ENCODE measurements around the gene RHBDD2. TPM values are rescaled to one million over a fixed set of nuclear protein-coding genes. Genes with fewer than 3 reads are reported as not detected.

Gene RHBDD2
- total and polyA plus RNA-seq, 10 of the 15 experiments (the other 5 are each of a cell fraction or from before 2014, with no cell fraction given) = 3.9 to 39.8 (median 16.9) TPM

- no peak overlapping the region for H2AFZ ChIP-seq (ENCODE audit: control insufficient read depth, low read depth, low read length)
- SMC1A ChIA-PET (ENCODE audit: uncharacterized antibody, unreplicated experiment) = no interaction called here
- no peaks in the 10 kb centered on the region for H3K9me3 ChIP-seq (replicated peaks; ENCODE audit: control insufficient read depth, insufficient read depth, low read length)
- H3K4me3 ChIP-seq = no peak overlapping the region
- CTCF ChIA-PET = no interaction called here
- H3K79me2 ChIP-seq (ENCODE audit: control insufficient read depth, insufficient read depth, low read length) = no peaks in the 10 kb centered on the region
- H3K27ac ChIP-seq (ENCODE audit: control insufficient read depth, insufficient read depth) = no peak overlapping the region
- FAIRE-seq = no peak
- no peaks in the 10 kb centered on the region for H3K4me1 ChIP-seq (ENCODE audit: control insufficient read depth, insufficient read depth, low read length)
- DNase-seq (ENCODE audit: low read depth, low spot score) = no peak
- no peak overlapping the region for H3K9ac ChIP-seq (ENCODE audit: control insufficient read depth, insufficient read depth, low read length)
- intact Hi-C loops (cut with micrococcal nuclease; ENCODE audit: unreplicated experiment) = no loop called here
- H4K20me1 ChIP-seq (ENCODE audit: control insufficient read depth, insufficient read depth) = no peaks in the 10 kb centered on the region
- in situ Hi-C loops (cut with MboI) = no loop called here
- no peaks in the 10 kb centered on the region for H3K36me3 ChIP-seq (ENCODE audit: control insufficient read depth in 2 of 2, insufficient read depth in 2 of 2, low read length in 1 of 2)
- 90% methylated on average over 22 of the region's 29 CpGs for WGBS (ENCODE audit: insufficient coverage, insufficient replicate concordance, low lambda C conversion rate, missing lambda C conversion rate)
- H3K27me3 ChIP-seq (replicated peaks in 1 of 2; ENCODE audit: control insufficient read depth in 2 of 2, insufficient read depth in 2 of 2, low read length in 1 of 2) = no peaks in the 10 kb centered on the region
- no peak overlapping the region for H3K4me2 ChIP-seq (ENCODE audit: control insufficient read depth, insufficient read depth)
- no peak for TF ChIP-seq SP1 (IDR thresholded peaks at IDR 0.05; ENCODE audit: low read depth, low read length)
- no peak for TF ChIP-seq NR2F1 (conservative IDR thresholded peaks at IDR 0.05)
- no peak for TF ChIP-seq KLF5 (IDR thresholded peaks at IDR 0.05; ENCODE audit: partially characterized antibody)
- POLR2A ChIA-PET = no interaction called here
- no peak for ATAC-seq
- RAD21 ChIA-PET (ENCODE audit: unreplicated experiment) = interaction anchor here (0.9 kb wide), 1 partner anchor 184 kb away, joined by 5 read pairs; no protein-coding TSS in a partner anchor
- BruUV-seq (replicated peaks) = no TSS peak
Observed at GRCh38 chr7:75835688-75836285, 43.0 kb upstream of the RHBDD2 start.

GRCh38 chr7:75836798-75837197, 42.0 kb upstream of the RHBDD2 start:
- ChIA-PET RAD21 (ENCODE audit: unreplicated experiment) (no interaction called here), CTCF (no interaction called here), POLR2A (no interaction called here), SMC1A (ENCODE audit: uncharacterized antibody, unreplicated experiment) (no interaction called here)
- H2AFZ ChIP-seq (ENCODE audit: control insufficient read depth, low read depth, low read length) = no peak overlapping the region
- no peak overlapping the region for H3K4me2 ChIP-seq (ENCODE audit: control insufficient read depth, insufficient read depth)
- no peak overlapping the region for H3K9ac ChIP-seq (ENCODE audit: control insufficient read depth, insufficient read depth, low read length)
- H3K27me3 ChIP-seq (replicated peaks in 1 of 2; ENCODE audit: control insufficient read depth in 2 of 2, insufficient read depth in 2 of 2, low read length in 1 of 2) = no peaks in the 10 kb centered on the region
- no peaks in the 10 kb centered on the region for H4K20me1 ChIP-seq (ENCODE audit: control insufficient read depth, insufficient read depth)
- H3K4me3 ChIP-seq = no peak overlapping the region
- no peak for DNase-seq (ENCODE audit: low read depth, low spot score)
- H3K79me2 ChIP-seq (ENCODE audit: control insufficient read depth, insufficient read depth, low read length) = no peaks in the 10 kb centered on the region
- BruUV-seq (replicated peaks) = no TSS peak
- in situ Hi-C loops (cut with MboI) = no loop called here
- FAIRE-seq = no peak
- H3K27ac ChIP-seq (ENCODE audit: control insufficient read depth, insufficient read depth) = no peak overlapping the region
- no peaks in the 10 kb centered on the region for H3K4me1 ChIP-seq (ENCODE audit: control insufficient read depth, insufficient read depth, low read length)
- 90% methylated on average over 7 of the region's 7 CpGs for WGBS (ENCODE audit: insufficient coverage, insufficient replicate concordance, low lambda C conversion rate, missing lambda C conversion rate)
- H3K9me3 ChIP-seq (replicated peaks; ENCODE audit: control insufficient read depth, insufficient read depth, low read length) = no peaks in the 10 kb centered on the region
- intact Hi-C loops (cut with micrococcal nuclease; ENCODE audit: unreplicated experiment) = no loop called here
- ATAC-seq = no peak
- H3K36me3 ChIP-seq (ENCODE audit: control insufficient read depth in 2 of 2, insufficient read depth in 2 of 2, low read length in 1 of 2) = no peaks in the 10 kb centered on the region
- TF ChIP-seq ASH2L (IDR thresholded peaks at IDR 0.05; ENCODE audit: borderline replicate concordance, low read depth) (no peak), RAD21 (IDR thresholded peaks at IDR 0.05; ENCODE audit: insufficient read depth, low read depth, low read length) (no peak), LARP7 (IDR thresholded peaks at IDR 0.05) (no peak), RFX5 (IDR thresholded peaks at IDR 0.05; ENCODE audit: low read depth, low read length) (no peak), CBX5 (IDR thresholded peaks at IDR 0.05; ENCODE audit: low read depth) (no peak), USF1 (IDR thresholded peaks at IDR 0.05; ENCODE audit: borderline replicate concordance, extremely low read length, insufficient read depth, low read depth, low read length) (no peak), NR2F1 (conservative IDR thresholded peaks at IDR 0.05) (no peak), GABPA (IDR thresholded peaks at IDR 0.05; ENCODE audit: low read depth) (no peak), NKRF (conservative IDR thresholded peaks at IDR 0.05) (no peak), E2F4 (IDR thresholded peaks at IDR 0.05; ENCODE audit: low read depth, low read length) (no peak), MYC (IDR thresholded peaks at IDR 0.05; ENCODE audit: insufficient read depth, insufficient read length, insufficient replicate concordance, low read length, severe bottlenecking) (no peak), KDM1A (IDR thresholded peaks at IDR 0.05; ENCODE audit: borderline replicate concordance) (no peak)

All from GM12878 (cell line).